ENCODE data around the gene BARX1.
"Not testable (repeated sequence)": the region's sequence is repeated elsewhere in the genome, so short reads cannot be mapped to it uniquely, and the experiment has no call there.

BARX1 gene

GRCh38 chr9:93951655-93952118 lies 3.5 kb downstream of the BARX1 start:
- no peak for DNase-seq (ENCODE audit: low read depth in 2 of 2)

GRCh38 chr9:93950619-93951601 lies 4.2 kb downstream of the BARX1 start:
- DNase-seq (ENCODE audit: low read depth in 2 of 2), result no peak

- no peak for DNase-seq (ENCODE audit: low read depth in 2 of 2)
Measured at GRCh38 chr9:93949694-93950449, 5.3 kb downstream of the BARX1 start.

GRCh38 chr9:93949073-93949693 lies 6.0 kb downstream of the BARX1 start:
- no peak for DNase-seq (ENCODE audit: low read depth in 2 of 2)

- no peak for DNase-seq (ENCODE audit: low read depth in 2 of 2)
Measured at GRCh38 chr9:93948441-93949072, 6.6 kb downstream of the BARX1 start.

- no peak for DNase-seq (ENCODE audit: low read depth in 2 of 2)
Measured at GRCh38 chr9:93947409-93948070, 7.6 kb downstream of the BARX1 start.

GRCh38 chr9:93946338-93946712 lies 8.8 kb downstream of the BARX1 start:
- DNase-seq (ENCODE audit: low read depth in 2 of 2), result no peak

GRCh38 chr9:93945400-93946337 lies 9.5 kb downstream of the BARX1 start:
- DNase-seq (ENCODE audit: low read depth in 2 of 2), result no peak

- DNase-seq (ENCODE audit: low read depth in 2 of 2), result no peak
Measured at GRCh38 chr9:93944011-93944410, 11.1 kb downstream of the BARX1 start.

GRCh38 chr9:93942161-93942560 lies 13.0 kb downstream of the BARX1 start:
- DNase-seq (ENCODE audit: low read depth in 2 of 2), result no peak

- DNase-seq (ENCODE audit: low read depth in 2 of 2), result no peak
Measured at GRCh38 chr9:93941493-93941892, 13.7 kb downstream of the BARX1 start.

GRCh38 chr9:93940951-93941350 lies 14.2 kb downstream of the BARX1 start:
- DNase-seq (ENCODE audit: low read depth in 2 of 2), result no peak

GRCh38 chr9:93939589-93939988 lies 15.6 kb downstream of the BARX1 start:
- not testable (repeated sequence) for DNase-seq (ENCODE audit: low read depth in 2 of 2)

GRCh38 chr9:93937193-93937592 lies 18.0 kb downstream of the BARX1 start:
- no peak for DNase-seq (ENCODE audit: low read depth in 2 of 2)

- no peak for DNase-seq (ENCODE audit: low read depth in 2 of 2)
Measured at GRCh38 chr9:93931905-93932304, 23.2 kb downstream of the BARX1 start.

GRCh38 chr9:93930070-93930469 lies 25.1 kb downstream of the BARX1 start:
- DNase-seq (ENCODE audit: low read depth in 2 of 2), result no peak

- no peak for DNase-seq (ENCODE audit: low read depth in 2 of 2)
Measured at GRCh38 chr9:93929231-93929630, 25.9 kb downstream of the BARX1 start.

GRCh38 chr9:93922535-93922934 lies 32.6 kb downstream of the BARX1 start:
- no peak for DNase-seq (ENCODE audit: low read depth in 2 of 2)

- DNase-seq (ENCODE audit: low read depth in 2 of 2), result no peak
Measured at GRCh38 chr9:93920131-93920800, 34.9 kb downstream of the BARX1 start.

GRCh38 chr9:93918061-93918460 lies 37.1 kb downstream of the BARX1 start:
- DNase-seq (ENCODE audit: low read depth in 2 of 2), result no peak

Measured in stimulated activated CD8-positive, alpha-beta memory T cell treated with anti-CD3 and anti-CD28 coated beads, Interleukin-15, amount 100 ng/mL, for 4 hours (primary cell).